HepG2 (cell line): ENCODE measurements around the gene MBD3. TPM values are rescaled to one million over a fixed set of nuclear protein-coding genes. Genes with fewer than 3 reads are reported as not detected.

Experiments used
- FOXJ3 ChIP-seq: sonication (generic); formaldehyde crosslinking; IDR thresholded peaks from 2 replicates; pipeline ENCODE4 v1.4.0; 2020; ENCODE audit warnings: missing genetic modification reagents, mild to moderate bottlenecking, borderline replicate concordance
- MAFK ChIP-seq, 2 experiments: IDR thresholded peaks in 1 of 2; conservative IDR thresholded peaks in 1 of 2; 2 replicates each; pipeline ENCODE4 v1.6.1; 2011; ENCODE audit warnings: improper control_type of control experiment in 2 of 2, low read length in 2 of 2
- MTA1 ChIP-seq: sonication (generic); formaldehyde crosslinking; IDR thresholded peaks from 2 replicates; pipeline ENCODE4 v1.4.0; 2020; ENCODE audit warnings: missing genetic modification reagents, mild to moderate bottlenecking, borderline replicate concordance
- NRL ChIP-seq: sonication (generic); formaldehyde crosslinking; IDR thresholded peaks from 2 replicates; pipeline ENCODE4 v1.5.0; 2020; ENCODE audit warnings: missing genetic modification reagents, mild to moderate bottlenecking, moderate library complexity, borderline replicate concordance
- PHB2 ChIP-seq: fragments of 450-650 bp; IDR thresholded peaks from 2 replicates; pipeline ENCODE4 v1.6.1; 2018; ENCODE audit not compliant: partially characterized antibody
- PHF21A ChIP-seq: sonication (generic); formaldehyde crosslinking; IDR thresholded peaks from 2 replicates; pipeline ENCODE4 v1.5.0; 2020; ENCODE audit warnings: mild to moderate bottlenecking, missing genetic modification reagents
- SP140L ChIP-seq: sonication (generic); formaldehyde crosslinking; IDR thresholded peaks from 2 replicates; pipeline ENCODE4 v1.4.0; 2020; ENCODE audit warnings: missing genetic modification reagents, borderline replicate concordance
- THAP11 ChIP-seq: IDR thresholded peaks from 2 replicates; pipeline ENCODE4 v1.6.1; 2016; ENCODE audit warnings: missing biosample characterization, missing genetic modification reagents
- YY1 ChIP-seq: IDR thresholded peaks from 2 replicates; pipeline ENCODE4 v1.6.1; 2011; ENCODE audit warnings: low read length, low read depth, moderate library complexity, mild to moderate bottlenecking; ENCODE audit not compliant: insufficient read depth, insufficient replicate concordance
- ZNF446 ChIP-seq: sonication (generic); formaldehyde crosslinking; IDR thresholded peaks from 2 replicates; pipeline ENCODE4 v1.5.0; 2020; ENCODE audit warnings: mild to moderate bottlenecking, missing genetic modification reagents
- ZNF605 ChIP-seq: sonication (generic); formaldehyde crosslinking; IDR thresholded peaks from 2 replicates; pipeline ENCODE4 v1.8.0; 2022; ENCODE audit warnings: mild to moderate bottlenecking, missing genetic modification reagents
- ZNF614 ChIP-seq: IDR thresholded peaks from 2 replicates; pipeline ENCODE4 v1.6.1; 2018; ENCODE audit warnings: missing biosample characterization, missing genetic modification reagents, inconsistent platforms, borderline replicate concordance
- ZNF644 ChIP-seq: IDR thresholded peaks from 2 replicates; pipeline ENCODE4 v1.6.1; 2016; ENCODE audit warnings: low read depth
- ZSCAN30 ChIP-seq: sonication (generic); formaldehyde crosslinking; IDR thresholded peaks from 2 replicates; pipeline ENCODE4 v1.5.0; 2020; ENCODE audit warnings: mild to moderate bottlenecking, missing genetic modification reagents
- polyA plus RNA-seq, 8 experiments: library from polyadenylated mRNA; depleted of rRNA in 3 of 8; stranded (reverse) in 7 of 8; unstranded in 1 of 8; fragments of >200 nt; fragmentation: Illumina TruSeq in 4 of 8; extraction: Trizol in 4 of 8; gene quantifications; 2 replicates each; pipeline versions ENCODE4 v1.2.1 to v1.2.3, GENCODE V29; 2011 to 2016; ENCODE audit warnings: low read depth in 4 of 8, missing spikeins in 1 of 8, mixed read lengths in 1 of 8; ENCODE audit not compliant: insufficient read depth in 1 of 8
- total RNA-seq, 5 experiments: library from RNA; depleted of rRNA; stranded (reverse); fragments of >200 nt; fragmentation: Illumina TruSeq; extraction: Trizol; gene quantifications; 2 replicates each; pipeline ENCODE4 v1.2.3, GENCODE V29; 2016; ENCODE audit warnings: low read depth in 1 of 5
- TF ChIP-seq, protein P1 (sequence below): IDR thresholded peaks from 2 replicates; pipeline ENCODE4 v1.6.1; 2018; ENCODE audit warnings: missing genetic modification reagents, mild to moderate bottlenecking, missing compliant biosample characterization
- TF ChIP-seq, protein P2 (sequence below): IDR thresholded peaks from 2 replicates; pipeline ENCODE4 v1.6.1; 2016; ENCODE audit warnings: low read depth, control low read depth
- TF ChIP-seq, protein P3 (sequence below), 2 experiments: sonication (generic) in 1 of 2; formaldehyde crosslinking in 1 of 2; IDR thresholded peaks; 2 replicates each; pipeline versions ENCODE4 v1.6.1 to v1.9.0; 2014 to 2022; ENCODE audit warnings: antibody characterized with exemption in 1 of 2, borderline replicate concordance in 1 of 2, inconsistent platforms in 1 of 2, low read depth in 1 of 2, missing genetic modification reagents in 1 of 2

The MBD3 gene
- total and polyA plus RNA-seq, 2 of the 13 experiments (the other 11 are each of a cell fraction or from before 2014, with no cell fraction given): 21.2 to 76.9 TPM

DNA sequence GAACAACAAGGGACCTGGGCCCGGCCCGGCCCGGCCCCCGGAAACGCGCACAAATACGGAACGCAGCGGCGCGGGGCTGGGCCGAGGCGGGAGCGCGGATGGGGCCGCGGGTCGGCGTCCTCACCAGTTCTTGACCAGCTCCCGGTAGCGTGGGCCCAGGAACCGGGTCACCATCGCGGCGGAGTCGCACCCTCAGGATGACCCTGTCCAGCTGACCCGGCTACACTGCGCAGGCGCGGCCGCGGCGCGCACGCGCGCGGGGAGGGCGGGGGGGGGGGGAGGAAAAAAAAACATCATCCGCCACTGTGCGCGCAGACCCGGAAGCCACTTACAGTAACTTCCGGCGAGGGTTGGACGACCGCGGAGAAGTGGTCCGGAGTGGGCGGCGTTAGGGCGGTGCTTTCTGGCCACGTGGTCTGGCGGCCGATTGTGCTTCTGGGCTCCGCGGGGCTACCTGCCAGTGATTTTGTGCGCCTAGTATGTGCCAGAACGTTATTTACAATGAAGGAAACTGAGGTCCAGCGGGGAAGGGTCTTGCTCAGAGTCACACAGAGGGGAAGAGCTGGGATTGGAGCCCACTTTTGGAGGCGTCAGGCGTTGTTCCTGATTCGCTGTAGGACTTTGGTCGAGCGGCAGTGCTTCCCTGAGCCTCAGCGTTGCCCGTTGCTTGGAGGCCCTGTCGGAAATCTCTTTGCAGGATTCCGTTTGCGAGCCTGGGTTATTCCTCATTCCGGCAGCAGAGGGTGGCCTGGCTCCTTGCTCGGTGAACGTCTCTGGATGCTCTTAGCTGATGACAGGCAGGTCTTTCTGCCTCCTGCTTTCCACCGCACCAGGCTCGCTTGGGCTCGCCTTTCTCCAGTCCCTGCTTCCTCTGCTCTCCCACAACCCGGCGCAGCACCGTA is 12.8 kb upstream of the MBD3 start, which contains the start of gene UQCR11 (continued):
- no peak for TF ChIP-seq MTA1 (CRISPR knock-in tag)
- peak; percentile 77; the same call in 1 of the 2 replicates for TF ChIP-seq THAP11
- no peak for TF ChIP-seq ZNF614 (CRISPR knock-in tag)
- TF ChIP-seq SP140L (CRISPR knock-in tag): no peak
- no peak for TF ChIP-seq PHB2
- no peak for TF ChIP-seq MAFK (conservative IDR thresholded peaks at IDR 0.05 in 1 of 2, IDR thresholded peaks at IDR 0.05 in 1 of 2; ENCODE audit: low read length in 2 of 2)
- TF ChIP-seq ZNF644 (CRISPR knock-in tag): no peak
- 0 out of 2 replicates have a peak, but pooled peaks have one; percentile 60 for TF ChIP-seq ZNF446
- TF ChIP-seq, protein P1, sequence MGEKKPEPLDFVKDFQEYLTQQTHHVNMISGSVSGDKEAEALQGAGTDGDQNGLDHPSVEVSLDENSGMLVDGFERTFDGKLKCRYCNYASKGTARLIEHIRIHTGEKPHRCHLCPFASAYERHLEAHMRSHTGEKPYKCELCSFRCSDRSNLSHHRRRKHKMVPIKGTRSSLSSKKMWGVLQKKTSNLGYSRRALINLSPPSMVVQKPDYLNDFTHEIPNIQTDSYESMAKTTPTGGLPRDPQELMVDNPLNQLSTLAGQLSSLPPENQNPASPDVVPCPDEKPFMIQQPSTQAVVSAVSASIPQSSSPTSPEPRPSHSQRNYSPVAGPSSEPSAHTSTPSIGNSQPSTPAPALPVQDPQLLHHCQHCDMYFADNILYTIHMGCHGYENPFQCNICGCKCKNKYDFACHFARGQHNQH (CRISPR knock-in tag): peak; percentile 78; the same call in 1 of the 2 replicates
- TF ChIP-seq PHF21A: peak; percentile 68; the same call in 1 of the 2 replicates
- TF ChIP-seq ZSCAN30: no peak; the same call in 1 of the 2 replicates
- TF ChIP-seq YY1: peak; percentile 11
- TF ChIP-seq NRL: peak; percentile 67; the same call in 1 of the 2 replicates
- TF ChIP-seq, protein P2, sequence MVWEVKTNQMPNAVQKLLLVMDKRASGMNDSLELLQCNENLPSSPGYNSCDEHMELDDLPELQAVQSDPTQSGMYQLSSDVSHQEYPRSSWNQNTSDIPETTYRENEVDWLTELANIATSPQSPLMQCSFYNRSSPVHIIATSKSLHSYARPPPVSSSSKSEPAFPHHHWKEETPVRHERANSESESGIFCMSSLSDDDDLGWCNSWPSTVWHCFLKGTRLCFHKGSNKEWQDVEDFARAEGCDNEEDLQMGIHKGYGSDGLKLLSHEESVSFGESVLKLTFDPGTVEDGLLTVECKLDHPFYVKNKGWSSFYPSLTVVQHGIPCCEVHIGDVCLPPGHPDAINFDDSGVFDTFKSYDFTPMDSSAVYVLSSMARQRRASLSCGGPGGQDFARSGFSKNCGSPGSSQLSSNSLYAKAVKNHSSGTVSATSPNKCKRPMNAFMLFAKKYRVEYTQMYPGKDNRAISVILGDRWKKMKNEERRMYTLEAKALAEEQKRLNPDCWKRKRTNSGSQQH (CRISPR knock-in tag): no peak; the same call in 1 of the 2 replicates
- TF ChIP-seq, protein P3, sequence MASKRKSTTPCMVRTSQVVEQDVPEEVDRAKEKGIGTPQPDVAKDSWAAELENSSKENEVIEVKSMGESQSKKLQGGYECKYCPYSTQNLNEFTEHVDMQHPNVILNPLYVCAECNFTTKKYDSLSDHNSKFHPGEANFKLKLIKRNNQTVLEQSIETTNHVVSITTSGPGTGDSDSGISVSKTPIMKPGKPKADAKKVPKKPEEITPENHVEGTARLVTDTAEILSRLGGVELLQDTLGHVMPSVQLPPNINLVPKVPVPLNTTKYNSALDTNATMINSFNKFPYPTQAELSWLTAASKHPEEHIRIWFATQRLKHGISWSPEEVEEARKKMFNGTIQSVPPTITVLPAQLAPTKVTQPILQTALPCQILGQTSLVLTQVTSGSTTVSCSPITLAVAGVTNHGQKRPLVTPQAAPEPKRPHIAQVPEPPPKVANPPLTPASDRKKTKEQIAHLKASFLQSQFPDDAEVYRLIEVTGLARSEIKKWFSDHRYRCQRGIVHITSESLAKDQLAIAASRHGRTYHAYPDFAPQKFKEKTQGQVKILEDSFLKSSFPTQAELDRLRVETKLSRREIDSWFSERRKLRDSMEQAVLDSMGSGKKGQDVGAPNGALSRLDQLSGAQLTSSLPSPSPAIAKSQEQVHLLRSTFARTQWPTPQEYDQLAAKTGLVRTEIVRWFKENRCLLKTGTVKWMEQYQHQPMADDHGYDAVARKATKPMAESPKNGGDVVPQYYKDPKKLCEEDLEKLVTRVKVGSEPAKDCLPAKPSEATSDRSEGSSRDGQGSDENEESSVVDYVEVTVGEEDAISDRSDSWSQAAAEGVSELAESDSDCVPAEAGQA (IDR thresholded peaks at IDR 0.05; ENCODE audit: low read depth): no peak
- TF ChIP-seq, protein P3 (CRISPR knock-in tag; IDR thresholded peaks at IDR 0.05; ENCODE audit: borderline replicate concordance): no peak
- peak; percentile 89 for TF ChIP-seq ZNF605 (CRISPR knock-in tag)
- TF ChIP-seq FOXJ3 (CRISPR knock-in tag): no peak
